Glomerular endothelial cell (primary cell): ENCODE measurements around the gene ADGRE2. TPM values are rescaled to one million over a fixed set of nuclear protein-coding genes. Genes with fewer than 3 reads are reported as not detected.

Experiments
- total RNA-seq: library from RNA; depleted of rRNA; stranded (reverse); fragments of >200 nt; gene quantifications from 2 replicates; pipeline ENCODE4 v1.2.3, GENCODE V29; 2015

ADGRE2 gene
- total RNA-seq, 1 donor from 2014 or later, result 0.06 TPM

Other genes with a start within 250 kb of the ADGRE2 start
- gene TECR, start 249.0 kb downstream of the ADGRE2 start, total RNA-seq, result 42.7 and 43.8 TPM in 2 replicates
- 337 and 386 TPM in 2 replicates for gene NDUFB7, start 206.5 kb downstream of the ADGRE2 start, total RNA-seq
- not detected in 2 replicates for gene CLEC17A, start 195.5 kb downstream of the ADGRE2 start, total RNA-seq
- not detected in 2 replicates for gene ADGRE3, start 103.7 kb downstream of the ADGRE2 start, total RNA-seq
- gene ZNF333, start 88.5 kb downstream of the ADGRE2 start, total RNA-seq, result 7.3 and 22.3 TPM in 2 replicates
- gene OR7A5, start 56.6 kb upstream of the ADGRE2 start, total RNA-seq, result not detected in 2 replicates
- gene OR7C1, start 56.6 kb upstream of the ADGRE2 start, total RNA-seq, result not detected in 2 replicates
- gene OR7A10, start 70.4 kb upstream of the ADGRE2 start, total RNA-seq, result not detected in 2 replicates
- gene OR7A17, start 107.6 kb upstream of the ADGRE2 start, total RNA-seq, result not detected in 2 replicates
- gene OR7C2, start 162.9 kb upstream of the ADGRE2 start, total RNA-seq, result not detected in 2 replicates
- gene SLC1A6, start 201.3 kb upstream of the ADGRE2 start, total RNA-seq, result not detected in 2 replicates